Endothelial cell of umbilical vein (primary cell): ENCODE results near the gene GRM8. TPM values are rescaled to one million over a fixed set of nuclear protein-coding genes. Genes with fewer than 3 reads are reported as not detected.

ENCODE experiments used
- BruUV-seq: library from RNA; stranded (reverse); fragments of 400-500 nt; replicated peaks from 2 replicates; lab custom pipeline; 2021; lab: Mats Ljungman, UMichigan
- CTCF ChIA-PET: fragments of 300-600, 350-600 bp; sonication (Branson Sonifier 250); formaldehyde crosslinking; loops from one replicate; lab custom pipeline; 2021; ENCODE audit warnings: antibody characterized with exemption, inconsistent platforms; lab: Charles Lee
- POLR2A ChIA-PET: fragments of 300-600, 350-600 bp; sonication (Branson Sonifier 250); formaldehyde crosslinking; loops from one replicate; lab custom pipeline; 2021; ENCODE audit warnings: antibody characterized with exemption, inconsistent platforms; lab: Charles Lee
- DNase-seq: peaks from one replicate; pipeline ENCODE4 v3.0.0-alpha.2; 2011; ENCODE audit warnings: low read depth, low spot score
- FAIRE-seq: peaks from 2 replicates; lab custom pipeline; 2011; peaks lifted over from hg19 to GRCh38; lab: Jason Lieb, UNC
- H2AFZ ChIP-seq: 2 replicates; pipeline ENCODE4 v1.6.0; 2012; ENCODE audit warnings: low read depth, low read length, control low read depth, inconsistent platforms
- H3K27ac ChIP-seq: 2 replicates; pipeline ENCODE4 v1.5.1; 2011; ENCODE audit warnings: low read depth, mild to moderate bottlenecking, control low read depth, low read length, moderate library complexity; ENCODE audit not compliant: insufficient read depth
- H3K27me3 ChIP-seq, 2 experiments: 2 replicates each; pipeline versions ENCODE4 v1.6.0 to v1.6.1; 2011; ENCODE audit warnings: low read length in 2 of 2, mixed read lengths in 1 of 2; ENCODE audit not compliant: control insufficient read depth in 2 of 2, insufficient read depth in 2 of 2
- H3K36me3 ChIP-seq, 2 experiments: 2 replicates in 1 of 2; 3 replicates in 1 of 2; pipeline ENCODE4 v1.5.1; 2011; ENCODE audit warnings: low read length in 2 of 2, mild to moderate bottlenecking in 1 of 2, moderate library complexity in 1 of 2; ENCODE audit not compliant: control insufficient read depth in 2 of 2, insufficient read depth in 2 of 2; ENCODE audit errors: extremely low read depth in 1 of 2
- H3K4me1 ChIP-seq: 3 replicates; pipeline ENCODE4 v1.5.1; 2011; ENCODE audit warnings: mild to moderate bottlenecking, low read length; ENCODE audit not compliant: control insufficient read depth, insufficient read depth; ENCODE audit errors: extremely low read depth
- H3K4me2 ChIP-seq: 2 replicates; pipeline ENCODE4 v1.6.1; 2011; ENCODE audit warnings: low read length, control low read depth, mixed read lengths; ENCODE audit not compliant: insufficient read depth
- H3K4me3 ChIP-seq, 3 experiments: fragments of 200-600 bp in 1 of 3; sonication (generic), shearing (Covaris generic) in 1 of 3; replicated peaks in 1 of 3; 2 replicates each; pipeline ENCODE4 v1.5.1; 2011 to 2016; ENCODE audit warnings: control low read depth in 3 of 3, low read length in 3 of 3, mild to moderate bottlenecking in 2 of 3, inconsistent platforms in 1 of 3, low read depth in 1 of 3, moderate library complexity in 1 of 3; ENCODE audit not compliant: insufficient read depth in 1 of 3
- H3K79me2 ChIP-seq: 2 replicates; pipeline ENCODE4 v1.6.0; 2012; ENCODE audit warnings: low read length, inconsistent platforms; ENCODE audit not compliant: control insufficient read depth, insufficient read depth
- H3K9ac ChIP-seq: replicated peaks from 2 replicates; pipeline ENCODE3; 2011; ENCODE audit warnings: low read length, control low read depth; ENCODE audit not compliant: insufficient read depth; ENCODE audit errors: extremely low read depth
- H3K9me1 ChIP-seq: replicated peaks from 3 replicates; pipeline ENCODE4 v1.6.0; 2011; ENCODE audit warnings: mild to moderate bottlenecking, low read length; ENCODE audit not compliant: control insufficient read depth, insufficient read depth; ENCODE audit errors: extremely low read depth
- H3K9me3 ChIP-seq: replicated peaks from 2 replicates; pipeline ENCODE4 v1.5.1; 2012; ENCODE audit warnings: low read length, inconsistent platforms; ENCODE audit not compliant: control insufficient read depth, insufficient read depth
- H4K20me1 ChIP-seq: replicated peaks from 2 replicates; pipeline ENCODE3; 2011; ENCODE audit warnings: mild to moderate bottlenecking, low read length; ENCODE audit not compliant: control insufficient read depth, insufficient read depth; ENCODE audit errors: extremely low read depth
- CTCF ChIP-seq, 2 donors: IDR thresholded peaks; 1 replicate in 1 of 2; 2 replicates in 1 of 2; pipeline ENCODE4 v1.5.1; 2011; ENCODE audit warnings: low read length in 2 of 2, mild to moderate bottlenecking in 2 of 2, moderate library complexity in 2 of 2, control low read depth in 1 of 2, inconsistent platforms in 1 of 2, low read depth in 1 of 2; ENCODE audit not compliant: insufficient read depth in 1 of 2; ENCODE audit errors: extremely low read depth in 1 of 2
- EZH2 ChIP-seq: IDR thresholded peaks from 2 replicates; pipeline ENCODE4 v1.6.1; 2012; ENCODE audit warnings: borderline replicate concordance, low read depth, mild to moderate bottlenecking, moderate library complexity, low read length, inconsistent platforms; ENCODE audit not compliant: severe bottlenecking
- FOS ChIP-seq: IDR thresholded peaks from 2 replicates; pipeline ENCODE4 v1.6.1; 2011; ENCODE audit warnings: mild to moderate bottlenecking, low read length, moderate library complexity, borderline replicate concordance; ENCODE audit not compliant: insufficient read depth
- GATA2 ChIP-seq: IDR thresholded peaks from 2 replicates; pipeline ENCODE4 v1.7.0; 2011; ENCODE audit warnings: low read depth, mild to moderate bottlenecking, moderate library complexity, mixed read lengths, low read length; ENCODE audit not compliant: insufficient read length, insufficient read depth
- JUN ChIP-seq: IDR thresholded peaks from 2 replicates; pipeline ENCODE4 v1.6.1; 2011; ENCODE audit warnings: borderline replicate concordance, low read depth; ENCODE audit not compliant: insufficient read length, insufficient read depth
- MAX ChIP-seq: IDR thresholded peaks from 2 replicates; pipeline ENCODE4 v1.6.1; 2011; ENCODE audit not compliant: insufficient read depth, insufficient read length
- MYC ChIP-seq: IDR thresholded peaks from one replicate; pipeline ENCODE4 v1.6.1; 2011; ENCODE audit warnings: mild to moderate bottlenecking, low read depth, low read length
- POLR2A ChIP-seq: IDR thresholded peaks from 2 replicates; pipeline ENCODE4 v1.6.1; 2012; ENCODE audit warnings: low read depth, mild to moderate bottlenecking, control low read depth, low read length
- POLR2AphosphoS5 ChIP-seq: IDR thresholded peaks from 2 replicates; pipeline ENCODE4 v1.6.1; 2012; ENCODE audit warnings: low read depth, mild to moderate bottlenecking, control low read depth, low read length, moderate library complexity; ENCODE audit not compliant: insufficient read depth
- dilution Hi-C: fragments of 300-500 bp; cut with MboI; formaldehyde crosslinking; loops from one replicate; pipeline ENCODE4 v1.15.0; 2019; ENCODE audit warnings: low sequenced_read_pairs; ENCODE audit not compliant: extremely low pct_ligation_motif_present
- intact Hi-C: fragments of 100-400 bp; cut with micrococcal nuclease; formaldehyde crosslinking; loops from one replicate; pipeline ENCODE4 v1.10.0; 2022
- polyA plus RNA-seq, 4 experiments: library from polyadenylated mRNA; depleted of rRNA in 3 of 4; stranded (reverse) in 3 of 4; unstranded in 1 of 4; fragments of >200 nt; gene quantifications; 2 replicates each; pipeline versions ENCODE4 v1.2.1 to v1.2.3, GENCODE V29; 2011 to 2012; ENCODE audit warnings: missing spikeins in 1 of 4
- total RNA-seq: library from RNA; stranded (reverse); gene quantifications from 2 replicates; pipeline ENCODE4 v1.2.3, GENCODE V29; 2021

The GRM8 gene
- total and polyA plus RNA-seq, 2 donors (not counting 3 experiments of a cell fraction or from before 2014, with no cell fraction given), result not detected

- TF ChIP-seq MYC (no peak), POLR2AphosphoS5 (no peak), EZH2 (no peak), CTCF (IDR thresholded peaks at IDR 0.05; ENCODE audit: extremely low read depth in 1 of 2, insufficient read depth in 1 of 2, low read depth in 1 of 2, low read length in 2 of 2) (no peak), POLR2A (no peak)
- H3K4me1 ChIP-seq, result no peaks in the 10 kb centered on the region
- H3K9me3 ChIP-seq, result no peaks in the 10 kb centered on the region
- CTCF ChIA-PET, result no interaction called here
- H3K27ac ChIP-seq, result no peak overlapping the region
- H3K27me3 ChIP-seq, result no peaks in the 10 kb centered on the region
- dilution Hi-C loops, result no loop called here
- DNase-seq (no peak), FAIRE-seq (no peak)
- intact Hi-C loops, result no loop called here
- no peaks in the 10 kb centered on the region for H3K36me3 ChIP-seq
- no peak overlapping the region for H3K4me2 ChIP-seq
- H4K20me1 ChIP-seq, result no peaks in the 10 kb centered on the region
- no TSS peak for BruUV-seq
- POLR2A ChIA-PET, result no interaction called here
- no peaks in the 10 kb centered on the region for H3K79me2 ChIP-seq
- no peak overlapping the region for H3K9ac ChIP-seq
- no peak overlapping the region for H2AFZ ChIP-seq
- H3K9me1 ChIP-seq, result no peaks in the 10 kb centered on the region
- H3K4me3 ChIP-seq, result no peak overlapping the region
These were observed 853.8 kb downstream of the GRM8 start for GRCh38 chr7:126398851-126399529.

GRCh38 chr7:126398285-126398684 is 854.5 kb downstream of the GRM8 start:
- Histone ChIP-seq H3K4me2 (no peak overlapping the region), H3K36me3 (no peaks in the 10 kb centered on the region), H3K9me3 (no peaks in the 10 kb centered on the region), H3K9ac (no peak overlapping the region), H4K20me1 (no peaks in the 10 kb centered on the region), H3K4me3 (no peak overlapping the region), H3K79me2 (no peaks in the 10 kb centered on the region), H3K27ac (no peak overlapping the region), H2AFZ (no peak overlapping the region), H3K9me1 (no peaks in the 10 kb centered on the region), H3K27me3 (no peaks in the 10 kb centered on the region), H3K4me1 (no peaks in the 10 kb centered on the region)
- no peak for TF ChIP-seq CTCF (IDR thresholded peaks at IDR 0.05; ENCODE audit: extremely low read depth in 1 of 2, insufficient read depth in 1 of 2, low read depth in 1 of 2, low read length in 2 of 2)
- no peak for TF ChIP-seq POLR2AphosphoS5
- TF ChIP-seq JUN, result no peak
- no peak for TF ChIP-seq EZH2
- no peak for TF ChIP-seq GATA2
- no peak for TF ChIP-seq MYC
- TF ChIP-seq POLR2A, result no peak
- no peak for TF ChIP-seq FOS
- no peak for TF ChIP-seq MAX
- DNase-seq, result no peak
- no TSS peak for BruUV-seq
- ChIA-PET CTCF (no interaction called here), POLR2A (no interaction called here)
- intact Hi-C loops, result no loop called here
- dilution Hi-C loops, result no loop called here
- no peak for FAIRE-seq
